K562 (cell line): Measurements from ENCODE around the gene SIGLEC1. TPM values are rescaled to one million over a fixed set of nuclear protein-coding genes. Genes with fewer than 3 reads are reported as not detected.

Source experiments
- ATAC-seq: fragments of 200-7000 bp; cut with Tn5 transposase; 3 replicates; pipeline ENCODE4 v1.9.1; 2020; ENCODE audit warnings: moderate library complexity
- BruUV-seq: library from RNA; stranded (reverse); fragments of 400-500 nt; replicated peaks from 2 replicates; lab custom pipeline; 2021; lab: Mats Ljungman, UMichigan
- CTCF ChIA-PET: fragments of 300-600 bp; formaldehyde crosslinking; extraction: SDS; loops from one replicate; lab custom pipeline; 2021; ENCODE audit warnings: low intra/inter-chr PET ratio; lab: Yijun Ruan, JAX
- POLR2A ChIA-PET: fragments of 300-600, 350-650 bp; sonication (Branson Sonifier 250); formaldehyde crosslinking; extraction: SDS; loops from one replicate; lab custom pipeline; 2021; ENCODE audit warnings: antibody characterized with exemption, inconsistent platforms; lab: Yijun Ruan, JAX
- DNase-seq, 4 experiments: peaks; one replicate each; pipeline versions ENCODE4 v3.0.0 to v3.0.0-alpha.2; 2011 to 2018; ENCODE audit warnings: low spot score in 3 of 4, mixed read lengths in 3 of 4; ENCODE audit errors: extremely low read depth in 1 of 4
- FAIRE-seq: peaks from 2 replicates; lab custom pipeline; 2011; peaks lifted over from hg19 to GRCh38; lab: Jason Lieb, UNC
- H2AFZ ChIP-seq: 2 replicates; pipeline ENCODE4 v1.6.0; 2011; ENCODE audit warnings: low read depth, low read length, control low read depth, inconsistent platforms
- H3K27ac ChIP-seq: fragments of 200-600 bp; 3 replicates; pipeline ENCODE4 v1.8.0; 2011; ENCODE audit warnings: low read depth, mild to moderate bottlenecking, control low read depth, inconsistent platforms, low read length, moderate library complexity, mixed read lengths; ENCODE audit errors: extremely low read depth
- H3K27me3 ChIP-seq, 2 experiments: fragments of 300-600 bp in 1 of 2; 2 replicates in 1 of 2; 3 replicates in 1 of 2; pipeline versions ENCODE4 v1.6.0 to v1.8.0; 2011; ENCODE audit warnings: inconsistent platforms in 2 of 2, low read length in 2 of 2, mild to moderate bottlenecking in 1 of 2, mixed read lengths in 1 of 2, moderate library complexity in 1 of 2; ENCODE audit not compliant: control insufficient read depth in 2 of 2, insufficient read depth in 2 of 2
- H3K36me3 ChIP-seq: fragments of 300-600 bp; 3 replicates; pipeline ENCODE4 v1.8.0; 2011; ENCODE audit warnings: mild to moderate bottlenecking, low read length, inconsistent platforms; ENCODE audit not compliant: control insufficient read depth, insufficient read depth
- H3K4me1 ChIP-seq, 2 experiments: fragments of 200-600 bp in 1 of 2; replicated peaks in 1 of 2; 2 replicates in 1 of 2; 3 replicates in 1 of 2; pipeline versions ENCODE4 v1.5.1 to v1.8.0; 2011; ENCODE audit warnings: inconsistent platforms in 2 of 2, low read length in 2 of 2, mild to moderate bottlenecking in 1 of 2, mixed read lengths in 1 of 2, moderate library complexity in 1 of 2; ENCODE audit not compliant: control insufficient read depth in 2 of 2, insufficient read depth in 2 of 2
- H3K4me2 ChIP-seq: 2 replicates; pipeline ENCODE4 v1.6.1; 2011; ENCODE audit warnings: low read length, control low read depth, inconsistent platforms, mixed read lengths; ENCODE audit not compliant: insufficient read depth
- H3K4me3 ChIP-seq: fragments of 200-600 bp; sonication (generic), shearing (Covaris generic); 2 replicates; pipeline ENCODE4 v1.5.1; 2016; ENCODE audit warnings: control low read depth, inconsistent platforms
- H3K79me2 ChIP-seq: fragments of 200-600 bp; 3 replicates; pipeline ENCODE4 v1.8.0; 2011; ENCODE audit warnings: low read length, inconsistent platforms; ENCODE audit not compliant: control insufficient read depth, insufficient read depth
- H3K9ac ChIP-seq, 2 experiments: 2 replicates each; pipeline versions ENCODE4 v1.6.0 to v1.6.1; 2011; ENCODE audit warnings: low read depth in 2 of 2, low read length in 2 of 2, control low read depth in 1 of 2, inconsistent platforms in 1 of 2, mild to moderate bottlenecking in 1 of 2, mixed read lengths in 1 of 2; ENCODE audit not compliant: insufficient read depth in 1 of 2
- H3K9me1 ChIP-seq: one replicate; pipeline ENCODE4 v1.6.0; 2011; ENCODE audit warnings: inconsistent platforms, mild to moderate bottlenecking, low read length, moderate library complexity; ENCODE audit not compliant: control insufficient read depth, insufficient read depth
- H3K9me3 ChIP-seq: replicated peaks from 2 replicates; pipeline ENCODE4 v1.5.1; 2011; ENCODE audit warnings: low read depth, low read length, inconsistent platforms; ENCODE audit not compliant: control insufficient read depth, insufficient read depth
- H4K20me1 ChIP-seq: replicated peaks from 2 replicates; pipeline ENCODE4 v1.6.1; 2011; ENCODE audit warnings: low read length, inconsistent platforms, mixed read lengths; ENCODE audit not compliant: control insufficient read depth, insufficient read depth
- ARHGAP35 ChIP-seq: fragments of 450-650 bp; IDR thresholded peaks from 2 replicates; pipeline ENCODE4 v1.6.1; 2018; ENCODE audit not compliant: partially characterized antibody
- ARID1B ChIP-seq: fragments of 450-650 bp; IDR thresholded peaks from 2 replicates; pipeline ENCODE4 v1.6.1; 2016; ENCODE audit warnings: antibody characterized with exemption, mild to moderate bottlenecking, inconsistent platforms
- BACH1 ChIP-seq: fragments of 200-800 bp; sonication (Bioruptor generic); IDR thresholded peaks from 2 replicates; pipeline ENCODE4 v1.6.1; 2016; ENCODE audit warnings: missing genetic modification characterization, missing compliant biosample characterization
- BCL6 ChIP-seq: fragments of 250-450 bp; sonication (Bioruptor Pico); IDR thresholded peaks from 2 replicates; pipeline ENCODE4 v1.4.0; 2020
- CBFA2T3 ChIP-seq: fragments of 450-650 bp; IDR thresholded peaks from 2 replicates; pipeline ENCODE4 v1.6.1; 2017
- PHF8 ChIP-seq: fragments of 200-600 bp; sonication (generic); IDR thresholded peaks from 2 replicates; pipeline ENCODE4 v1.6.1; 2012; ENCODE audit warnings: mixed run types, mild to moderate bottlenecking, inconsistent platforms, low read length, moderate library complexity, borderline replicate concordance
- RBM14 ChIP-seq: fragments of 200-400 bp; formaldehyde crosslinking; IDR thresholded peaks from 2 replicates; pipeline ENCODE4 v1.6.1; 2018; ENCODE audit warnings: low read depth, mild to moderate bottlenecking, low read length, moderate library complexity, borderline replicate concordance; ENCODE audit not compliant: insufficient read depth
- SIN3B ChIP-seq: fragments of 450-650 bp; IDR thresholded peaks from 2 replicates; pipeline ENCODE4 v1.6.1; 2017; ENCODE audit warnings: low read depth, mild to moderate bottlenecking, moderate library complexity
- TOE1 ChIP-seq, 2 experiments: fragments of 450-650 bp in 1 of 2; sonication (generic) in 1 of 2; formaldehyde crosslinking in 1 of 2; IDR thresholded peaks; 2 replicates each; pipeline versions ENCODE4 v1.7.1 to v1.8.0; 2016 to 2022; ENCODE audit warnings: borderline replicate concordance in 2 of 2, mild to moderate bottlenecking in 2 of 2, antibody characterized with exemption in 1 of 2, inconsistent platforms in 1 of 2, low read depth in 1 of 2, missing genetic modification reagents in 1 of 2, moderate library complexity in 1 of 2
- ZFP1 ChIP-seq: fragments of 450-650 bp; formaldehyde crosslinking; IDR thresholded peaks from 2 replicates; pipeline ENCODE4 v1.4.0; 2020; ENCODE audit warnings: mild to moderate bottlenecking, mixed read lengths
- ZNF589 ChIP-seq: fragments of 200-800 bp; sonication (Bioruptor generic); IDR thresholded peaks from 2 replicates; pipeline ENCODE4 v1.6.1; 2016; ENCODE audit warnings: low read depth, missing genetic modification characterization, missing compliant biosample characterization
- WGBS: fragments of 100-300 bp; shearing (Covaris generic); methylation state at CpG from one replicate; pipeline ENCODE4 v1.1.6; 2016; ENCODE audit warnings: low coverage, mixed read lengths; ENCODE audit not compliant: insufficient coverage; ENCODE audit errors: missing lambda C conversion rate; 5-methylcytosine and 5-hydroxymethylcytosine counted together
- in situ Hi-C: fragments of 300-500 bp; cut with MboI; formaldehyde crosslinking; loops from 4 replicates; pipeline ENCODE4 v1.15.0; 2018; ENCODE audit warnings: inconsistent platforms, mixed read lengths
- intact Hi-C: fragments of 100-400 bp; cut with micrococcal nuclease; formaldehyde crosslinking; loops from 2 replicates; pipeline ENCODE4 v1.14.2; 2022
- polyA plus RNA-seq, 8 experiments: library from polyadenylated mRNA; depleted of rRNA in 4 of 8; stranded (reverse) in 5 of 8; unstranded in 3 of 8; fragments of >200 nt; fragmentation: Nextera tagmentation in 2 of 8; fragmentation: Illumina TruSeq in 1 of 8; extraction: Ambion mirVana in 2 of 8; extraction: Trizol in 1 of 8; gene quantifications; 2 replicates each; pipeline versions ENCODE4 v1.2.1 to v1.2.3, GENCODE V29; 2011 to 2014; ENCODE audit warnings: inconsistent platforms in 1 of 8, missing spikeins in 1 of 8
- total RNA-seq, 7 experiments: library from RNA; depleted of rRNA in 6 of 7; stranded (reverse); fragments of >200 nt in 6 of 7; fragmentation: Illumina TruSeq in 2 of 7; extraction: Trizol in 2 of 7; gene quantifications; 2 replicates each; pipeline versions ENCODE4 v1.2.1 to v1.2.3, GENCODE V29; 2011 to 2021; ENCODE audit warnings: low replicate concordance in 1 of 7
- TF ChIP-seq, protein P1 (sequence below): fragments of 450-650 bp; IDR thresholded peaks from 2 replicates; pipeline ENCODE4 v1.6.1; 2016

SIGLEC1 gene
- total and polyA plus RNA-seq, 9 of the 15 experiments (the other 6 are each of a cell fraction or from before 2014, with no cell fraction given) = 0.05 to 0.07 TPM; not detected in 7

DNA sequence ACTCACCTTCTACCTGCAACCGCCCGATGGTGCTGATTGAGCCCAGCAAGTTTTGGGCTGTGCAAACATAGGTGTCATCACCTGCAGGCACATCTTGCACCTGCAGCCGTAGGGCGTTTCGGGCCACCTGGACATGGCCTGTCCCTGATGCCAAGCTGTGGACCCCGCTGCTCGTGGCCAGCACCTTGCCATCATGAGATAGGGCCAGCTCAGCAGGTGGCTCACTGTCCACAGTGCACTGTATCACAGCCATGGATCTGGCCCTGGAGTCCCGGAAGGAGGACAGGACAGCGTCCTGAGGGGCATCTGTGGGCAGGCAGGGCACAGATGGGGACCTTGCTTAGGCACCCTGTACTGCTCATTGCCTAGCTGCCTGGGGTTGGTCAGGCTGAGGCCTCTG lies 20.5 kb downstream of the SIGLEC1 start:
- ATAC-seq = no peak
- POLR2A ChIA-PET = no interaction called here
- no peak overlapping the region; a peak in 1 of 4 replicates for H3K9ac ChIP-seq
- FAIRE-seq = no peak
- no peaks in the 10 kb centered on the region for H3K9me1 ChIP-seq
- no peak overlapping the region for H3K4me3 ChIP-seq
- no peak for TF ChIP-seq ZNF589 (CRISPR knock-in tag)
- no peak for TF ChIP-seq CBFA2T3
- no peak for TF ChIP-seq SIN3B
- TF ChIP-seq, protein P1, sequence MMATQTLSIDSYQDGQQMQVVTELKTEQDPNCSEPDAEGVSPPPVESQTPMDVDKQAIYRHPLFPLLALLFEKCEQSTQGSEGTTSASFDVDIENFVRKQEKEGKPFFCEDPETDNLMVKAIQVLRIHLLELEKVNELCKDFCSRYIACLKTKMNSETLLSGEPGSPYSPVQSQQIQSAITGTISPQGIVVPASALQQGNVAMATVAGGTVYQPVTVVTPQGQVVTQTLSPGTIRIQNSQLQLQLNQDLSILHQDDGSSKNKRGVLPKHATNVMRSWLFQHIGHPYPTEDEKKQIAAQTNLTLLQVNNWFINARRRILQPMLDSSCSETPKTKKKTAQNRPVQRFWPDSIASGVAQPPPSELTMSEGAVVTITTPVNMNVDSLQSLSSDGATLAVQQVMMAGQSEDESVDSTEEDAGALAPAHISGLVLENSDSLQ = no peak
- TF ChIP-seq ARHGAP35 = no peak
- TF ChIP-seq BCL6 (CRISPR knock-in tag) = no peak
- TF ChIP-seq RBM14 = no peak
- TF ChIP-seq TOE1 (IDR thresholded peaks at IDR 0.05; ENCODE audit: borderline replicate concordance) = no peak
- no peak for TF ChIP-seq TOE1 (CRISPR knock-in tag; IDR thresholded peaks at IDR 0.05; ENCODE audit: borderline replicate concordance, low read depth)
- TF ChIP-seq ZFP1 (CRISPR knock-in tag) = no peak
- TF ChIP-seq BACH1 (tag) = no peak
- TF ChIP-seq ARID1B = no peak
- no peak for TF ChIP-seq PHF8
- TF ChIP-seq, all 486 proteins: peak for 0
- WGBS = 23% methylated on average over 9 of the region's 9 CpGs
- Histone ChIP-seq H3K4me1 (peaks cover 0 to 26% of the 10 kb centered on the region in 2 experiments; a peak in 3 of 5 replicates), H2AFZ (no peak overlapping the region), H3K9me3 (no peaks in the 10 kb centered on the region), H3K27ac (no peak overlapping the region), H4K20me1 (no peaks in the 10 kb centered on the region), H3K27me3 (no peaks in the 10 kb centered on the region; a peak in 1 of 5 replicates), H3K79me2 (no peaks in the 10 kb centered on the region), H3K36me3 (no peaks in the 10 kb centered on the region), H3K4me2 (no peak overlapping the region)
- intact Hi-C loops (no loop called here), in situ Hi-C loops (no loop called here)
- DNase-seq = no peak
- CTCF ChIA-PET = no interaction called here
- no TSS peak for BruUV-seq
